ENCODE measurements around the gene KIRREL3. TPM values are rescaled to one million over a fixed set of nuclear protein-coding genes. Genes with fewer than 3 reads are reported as not detected.

KIRREL3 gene
- total and polyA plus RNA-seq, 9 of the 15 experiments (the other 6 are each of a cell fraction or from before 2014, with no cell fraction given) = 0.04 to 0.10 TPM; not detected in 7

DNA sequence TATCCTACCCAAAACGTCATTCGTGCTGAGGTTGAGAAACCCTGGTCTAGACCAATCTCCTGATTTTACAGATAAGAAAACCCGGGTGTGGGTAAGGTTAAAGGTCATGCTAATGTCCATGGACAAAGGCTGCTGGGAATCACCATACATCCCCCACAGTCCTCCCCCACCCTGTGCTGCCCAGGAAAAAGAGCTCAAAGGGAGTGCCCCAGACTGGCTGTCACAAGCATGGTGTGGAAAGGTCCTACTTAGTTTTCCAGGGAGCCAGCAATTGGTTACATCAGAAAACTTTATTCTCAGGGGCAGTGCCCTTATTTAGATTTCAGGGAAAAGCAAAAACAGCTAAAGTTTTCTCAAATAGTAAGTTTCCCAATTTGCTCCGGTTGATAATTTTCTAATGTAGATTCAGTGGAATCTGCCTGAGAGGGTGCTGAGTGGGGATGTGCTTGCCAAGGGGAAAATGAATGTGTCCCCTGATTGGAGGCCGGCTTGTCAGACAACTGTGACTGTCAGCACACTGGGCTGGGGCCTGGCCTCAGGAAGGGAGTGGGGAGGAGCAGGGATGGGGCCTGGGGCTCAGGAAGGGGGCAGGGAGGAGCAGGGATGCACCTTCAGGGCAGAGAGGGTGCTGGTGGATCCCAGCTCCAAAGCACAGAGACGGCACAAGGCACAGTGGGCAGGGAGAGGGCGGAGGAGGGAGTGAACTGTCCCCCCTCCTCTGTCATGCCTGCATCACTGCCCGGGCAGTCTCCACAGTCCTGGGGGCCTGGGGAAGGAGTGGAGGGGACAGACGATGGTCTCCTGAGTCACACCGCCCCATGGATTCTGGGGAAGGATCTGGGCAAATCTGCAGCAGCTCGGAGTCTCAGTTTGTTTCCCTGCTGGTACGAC, 263.6 kb downstream of the KIRREL3 start (continued):
- TF ChIP-seq, protein P1, sequence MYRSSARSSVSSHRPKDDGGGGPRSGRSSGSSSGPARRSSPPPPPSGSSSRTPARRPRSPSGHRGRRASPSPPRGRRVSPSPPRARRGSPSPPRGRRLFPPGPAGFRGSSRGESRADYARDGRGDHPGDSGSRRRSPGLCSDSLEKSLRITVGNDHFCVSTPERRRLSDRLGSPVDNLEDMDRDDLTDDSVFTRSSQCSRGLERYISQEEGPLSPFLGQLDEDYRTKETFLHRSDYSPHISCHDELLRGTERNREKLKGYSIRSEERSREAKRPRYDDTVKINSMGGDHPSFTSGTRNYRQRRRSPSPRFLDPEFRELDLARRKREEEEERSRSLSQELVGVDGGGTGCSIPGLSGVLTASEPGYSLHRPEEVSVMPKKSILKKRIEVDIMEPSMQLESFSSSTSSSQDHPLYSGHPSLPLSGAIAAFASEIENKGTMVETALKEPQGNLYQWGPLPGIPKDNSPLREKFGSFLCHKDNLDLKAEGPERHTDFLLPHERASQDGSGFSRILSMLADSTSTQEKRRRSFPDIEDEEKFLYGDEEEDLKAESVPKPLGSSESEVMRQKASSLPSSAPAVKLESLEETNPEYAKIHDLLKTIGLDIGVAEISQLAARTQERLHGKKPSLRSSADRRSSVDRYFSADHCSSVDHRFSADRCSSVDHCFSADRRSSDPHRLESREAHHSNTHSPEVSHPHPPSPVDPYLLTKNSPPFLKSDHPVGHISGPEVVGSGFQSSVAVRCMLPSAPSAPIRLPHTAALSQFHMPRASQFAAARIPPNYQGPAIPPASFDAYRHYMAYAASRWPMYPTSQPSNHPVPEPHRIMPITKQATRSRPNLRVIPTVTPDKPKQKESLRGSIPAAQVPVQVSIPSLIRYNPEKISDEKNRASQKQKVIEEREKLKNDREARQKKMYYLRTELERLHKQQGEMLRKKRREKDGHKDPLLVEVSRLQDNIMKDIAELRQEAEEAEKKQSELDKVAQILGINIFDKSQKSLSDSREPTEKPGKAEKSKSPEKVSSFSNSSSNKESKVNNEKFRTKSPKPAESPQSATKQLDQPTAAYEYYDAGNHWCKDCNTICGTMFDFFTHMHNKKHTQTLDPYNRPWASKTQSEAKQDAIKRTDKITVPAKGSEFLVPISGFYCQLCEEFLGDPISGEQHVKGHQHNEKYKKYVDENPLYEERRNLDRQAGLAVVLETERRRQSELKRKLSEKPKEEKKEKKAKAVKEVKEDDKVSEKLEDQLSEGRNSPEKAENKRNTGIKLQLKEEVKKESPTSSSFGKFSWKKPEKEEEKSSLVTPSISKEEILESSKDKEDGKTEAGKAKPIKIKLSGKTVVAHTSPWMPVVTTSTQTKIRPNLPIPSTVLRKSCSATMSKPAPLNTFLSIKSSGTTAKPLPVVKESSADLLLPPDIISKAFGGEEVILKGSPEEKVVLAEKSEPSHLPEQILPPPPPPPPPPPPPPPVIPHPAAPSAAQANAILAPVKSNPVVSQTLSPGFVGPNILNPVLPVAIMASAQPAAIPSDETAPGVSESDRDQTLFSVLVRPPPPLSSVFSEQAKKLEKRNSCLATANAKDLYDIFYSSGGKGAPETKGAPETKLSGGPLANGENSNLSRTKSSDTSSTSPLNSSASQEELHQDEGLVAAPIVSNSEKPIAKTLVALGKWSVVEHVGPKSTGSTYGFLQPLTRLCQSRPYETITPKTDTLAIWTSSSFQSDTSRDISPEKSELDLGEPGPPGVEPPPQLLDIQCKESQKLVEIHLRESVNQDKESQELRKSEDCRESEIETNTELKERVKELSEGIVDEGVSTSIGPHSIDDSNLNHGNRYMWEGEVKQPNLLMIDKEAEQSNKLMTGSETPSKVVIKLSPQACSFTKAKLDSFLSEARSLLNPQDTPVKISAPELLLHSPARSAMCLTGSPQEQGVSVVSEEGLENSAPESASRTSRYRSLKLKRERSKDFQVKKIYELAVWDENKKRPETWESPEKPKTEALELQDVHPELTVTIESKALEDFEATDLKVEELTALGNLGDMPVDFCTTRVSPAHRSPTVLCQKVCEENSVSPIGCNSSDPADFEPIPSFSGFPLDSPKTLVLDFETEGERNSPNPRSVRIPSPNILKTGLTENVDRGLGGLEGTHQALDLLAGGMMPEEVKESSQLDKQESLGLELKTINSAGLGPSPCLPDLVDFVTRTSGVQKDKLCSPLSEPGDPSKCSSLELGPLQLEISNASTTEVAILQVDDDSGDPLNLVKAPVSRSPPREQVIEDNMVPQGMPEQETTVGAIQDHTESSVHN (IDR thresholded peaks at IDR 0.05; ENCODE audit: borderline replicate concordance in 1 of 2, low read depth in 1 of 2) = no peak
- TF ChIP-seq ATF7 (IDR thresholded peaks at IDR 0.05) (no peak), ZBTB2 (IDR thresholded peaks at IDR 0.05) (no peak), KAT2B (IDR thresholded peaks at IDR 0.05; ENCODE audit: low read depth, low read length) (no peak), MCM3 (IDR thresholded peaks at IDR 0.05) (no peak), CBX1 (IDR thresholded peaks at IDR 0.05; ENCODE audit: low read depth) (no peak), STAG1 (CRISPR knock-in tag; IDR thresholded peaks at IDR 0.05; ENCODE audit: borderline replicate concordance) (no peak)
- TF ChIP-seq, protein P2, sequence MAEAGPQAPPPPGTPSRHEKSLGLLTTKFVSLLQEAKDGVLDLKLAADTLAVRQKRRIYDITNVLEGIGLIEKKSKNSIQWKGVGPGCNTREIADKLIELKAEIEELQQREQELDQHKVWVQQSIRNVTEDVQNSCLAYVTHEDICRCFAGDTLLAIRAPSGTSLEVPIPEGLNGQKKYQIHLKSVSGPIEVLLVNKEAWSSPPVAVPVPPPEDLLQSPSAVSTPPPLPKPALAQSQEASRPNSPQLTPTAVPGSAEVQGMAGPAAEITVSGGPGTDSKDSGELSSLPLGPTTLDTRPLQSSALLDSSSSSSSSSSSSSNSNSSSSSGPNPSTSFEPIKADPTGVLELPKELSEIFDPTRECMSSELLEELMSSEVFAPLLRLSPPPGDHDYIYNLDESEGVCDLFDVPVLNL (CRISPR knock-in tag; IDR thresholded peaks at IDR 0.05; ENCODE audit: low read depth) = no peak

All from K562 (cell line).